ENCODE results near the gene PREB. TPM values are rescaled to one million over a fixed set of nuclear protein-coding genes. Genes with fewer than 3 reads are reported as not detected.

The PREB gene
- total RNA-seq, 6 experiments from 2014 or later: 27.1 to 102 (median 59.2) TPM

DNA sequence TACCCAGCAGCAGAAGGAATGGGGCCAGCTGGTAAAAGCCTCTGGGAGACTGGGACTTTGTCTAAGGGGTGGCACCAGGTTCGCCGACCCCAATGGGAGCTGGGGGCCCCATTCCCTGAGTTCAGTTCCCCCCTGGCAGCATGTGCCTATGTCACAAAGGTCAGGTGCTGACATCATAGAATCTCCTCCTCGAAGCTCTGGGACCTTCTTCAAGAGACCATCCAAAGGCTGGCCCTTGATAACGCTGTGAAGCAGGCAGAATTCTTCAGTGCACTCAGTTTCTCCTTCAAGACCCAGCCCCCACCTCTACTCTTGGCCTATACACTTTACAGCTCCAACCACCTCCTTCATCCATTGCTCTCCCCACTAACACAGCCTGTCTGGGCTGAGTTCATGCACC is 4.9 kb upstream of the PREB start, which contains the start of gene PRR30:
TSS of gene PRR30 (minus strand) at position 101 of the 400 bp plus-strand sequence. CDS start 1,081 bp downstream, outside the sequence.
- TF ChIP-seq, protein P1, sequence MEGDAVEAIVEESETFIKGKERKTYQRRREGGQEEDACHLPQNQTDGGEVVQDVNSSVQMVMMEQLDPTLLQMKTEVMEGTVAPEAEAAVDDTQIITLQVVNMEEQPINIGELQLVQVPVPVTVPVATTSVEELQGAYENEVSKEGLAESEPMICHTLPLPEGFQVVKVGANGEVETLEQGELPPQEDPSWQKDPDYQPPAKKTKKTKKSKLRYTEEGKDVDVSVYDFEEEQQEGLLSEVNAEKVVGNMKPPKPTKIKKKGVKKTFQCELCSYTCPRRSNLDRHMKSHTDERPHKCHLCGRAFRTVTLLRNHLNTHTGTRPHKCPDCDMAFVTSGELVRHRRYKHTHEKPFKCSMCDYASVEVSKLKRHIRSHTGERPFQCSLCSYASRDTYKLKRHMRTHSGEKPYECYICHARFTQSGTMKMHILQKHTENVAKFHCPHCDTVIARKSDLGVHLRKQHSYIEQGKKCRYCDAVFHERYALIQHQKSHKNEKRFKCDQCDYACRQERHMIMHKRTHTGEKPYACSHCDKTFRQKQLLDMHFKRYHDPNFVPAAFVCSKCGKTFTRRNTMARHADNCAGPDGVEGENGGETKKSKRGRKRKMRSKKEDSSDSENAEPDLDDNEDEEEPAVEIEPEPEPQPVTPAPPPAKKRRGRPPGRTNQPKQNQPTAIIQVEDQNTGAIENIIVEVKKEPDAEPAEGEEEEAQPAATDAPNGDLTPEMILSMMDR (IDR thresholded peaks at IDR 0.05): no peak
- Histone ChIP-seq H3K4me1 (no peaks in the 10 kb centered on the region), H3K4me3 (no peak within 1 kb of the TSS), H3K36me3 (no peaks in the 10 kb centered on the region), H3K9me3 (no peaks in the 10 kb centered on the region), H3K27me3 (no peaks in the 10 kb centered on the region), H3K27ac (no peak within 1 kb of the TSS)
- intact Hi-C loops (cut with DNase I): loop anchor here in 1 of 2 donors (10.0 kb wide), 1 partner anchor 135 kb away; the partner anchor contains the start of gene DNAJC5G
- no peak for DNase-seq
- 60% methylated on average over 1 of the region's 4 CpGs for WGBS (ENCODE audit: insufficient coverage, low coverage, low lambda C conversion rate, missing lambda C conversion rate)
- no peak for ATAC-seq

DNA sequence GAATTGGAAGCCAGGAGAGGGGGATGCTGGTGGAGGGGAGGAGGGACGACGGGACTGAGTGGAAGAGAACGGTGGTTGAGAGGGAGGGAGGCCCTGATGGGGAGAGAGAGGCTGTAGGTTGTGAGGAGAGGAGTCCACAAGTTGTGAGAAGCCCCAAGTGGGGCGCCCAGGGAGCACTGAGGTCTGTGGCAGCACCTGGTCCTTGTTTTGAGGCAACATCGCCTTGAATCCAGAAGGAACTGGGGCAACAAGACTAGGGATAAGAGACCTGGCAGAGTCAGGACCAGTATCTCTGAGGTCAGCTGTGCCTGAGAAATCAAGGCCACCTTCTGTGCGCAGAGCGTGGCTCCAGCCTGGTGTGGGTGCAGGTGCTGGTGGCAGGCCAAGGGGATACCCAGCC is 3.7 kb upstream of the PREB start:
- Histone ChIP-seq H3K36me3 (no peaks in the 10 kb centered on the region), H3K9me3 (no peaks in the 10 kb centered on the region), H3K4me1 (peaks cover 0 to 7% (median 2%) of the 10 kb centered on the region in 4 donors), H3K27me3 (no peaks in the 10 kb centered on the region), H3K4me3 (no peak overlapping the region), H3K27ac (no peak overlapping the region)
- TF ChIP-seq, protein P1 (IDR thresholded peaks at IDR 0.05): no peak
- TF ChIP-seq POLR2A (IDR thresholded peaks at IDR 0.05): no peak
- ATAC-seq (no peak), DNase-seq (no peak)
- 96% methylated on average over 4 of the region's 7 CpGs for WGBS (ENCODE audit: insufficient coverage, low coverage, low lambda C conversion rate, missing lambda C conversion rate)
- intact Hi-C loops (cut with DNase I): loop anchor here in 1 of 2 donors (10.0 kb wide), 1 partner anchor 137 kb away; the partner anchor contains the start of gene DNAJC5G

DNA sequence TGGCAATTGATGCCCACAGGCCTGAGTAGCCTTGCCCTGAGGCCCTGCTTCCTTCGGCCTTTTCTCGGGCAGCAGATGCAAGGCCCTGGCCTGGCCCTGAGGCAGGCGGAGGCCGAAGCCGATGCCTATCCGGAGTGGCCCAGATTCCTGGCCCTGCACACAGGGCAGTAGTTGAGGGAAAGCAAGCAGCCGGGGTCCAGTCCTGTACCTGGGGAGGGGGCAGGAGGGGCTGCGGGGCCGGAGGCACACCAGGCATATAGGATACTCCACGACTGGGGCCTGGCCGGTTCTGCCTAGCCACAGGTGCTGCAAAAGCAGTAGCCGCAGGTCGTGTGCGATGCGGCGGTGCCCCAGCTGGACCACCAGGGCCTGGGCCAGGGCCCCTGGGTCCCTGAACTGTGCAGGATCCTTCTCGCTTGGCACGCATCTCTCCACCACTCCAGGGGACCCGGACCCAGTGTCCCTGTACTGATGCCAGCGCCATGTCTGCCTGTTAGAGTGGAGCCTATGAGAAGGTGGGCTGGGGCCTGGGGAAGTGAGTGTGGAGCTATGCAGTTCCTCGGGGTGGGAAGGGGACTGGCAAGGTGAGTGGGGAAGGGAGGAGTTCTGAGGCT is 3.0 kb upstream of the PREB start:
- Histone ChIP-seq H3K27me3 (no peaks in the 10 kb centered on the region), H3K36me3 (peaks cover 0 to 2% (median 0%) of the 10 kb centered on the region in 4 donors), H3K27ac (no peak overlapping the region), H3K4me3 (no peak overlapping the region), H3K9me3 (no peaks in the 10 kb centered on the region), H3K4me1 (peaks cover 0 to 13% (median 4%) of the 10 kb centered on the region in 4 donors)
- no peak for TF ChIP-seq POLR2A (IDR thresholded peaks at IDR 0.05)
- TF ChIP-seq, protein P1 (IDR thresholded peaks at IDR 0.05): no peak
- intact Hi-C loops (cut with DNase I): loop anchor here in 1 of 2 donors (10.0 kb wide), 1 partner anchor 137 kb away; the partner anchor contains the start of gene DNAJC5G
- no peak for DNase-seq
- ATAC-seq: no peak
- 42% methylated on average over 1 of the region's 21 CpGs for WGBS (ENCODE audit: insufficient coverage, low coverage, low lambda C conversion rate, missing lambda C conversion rate)

DNA sequence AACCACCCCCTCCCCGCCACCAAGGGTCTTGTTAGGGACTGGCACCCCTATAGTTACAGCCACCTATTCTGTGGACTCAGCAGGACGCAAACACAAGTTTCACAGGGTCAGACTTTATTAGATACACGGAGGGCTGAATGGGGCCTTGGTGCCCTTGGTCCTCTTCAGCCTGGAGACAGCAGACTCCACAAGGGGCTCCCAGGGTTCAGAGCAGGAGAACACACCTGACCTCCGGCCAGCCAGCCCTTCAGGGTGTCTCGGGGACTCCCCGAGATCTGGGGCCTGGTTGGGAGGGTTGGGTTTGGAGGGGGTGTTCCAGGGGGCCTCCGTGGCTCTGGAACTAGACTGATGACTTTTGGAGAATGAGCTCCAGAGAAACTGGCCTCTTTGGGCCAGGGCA is 2.3 kb upstream of the PREB start:
- 96% methylated on average over 3 of the region's 7 CpGs for WGBS (ENCODE audit: insufficient coverage, low coverage, low lambda C conversion rate, missing lambda C conversion rate)
- peaks cover 0 to 13% (median 4%) of the 10 kb centered on the region in 4 donors for H3K4me1 ChIP-seq
- H3K9me3 ChIP-seq: no peaks in the 10 kb centered on the region
- DNase-seq (no peak), ATAC-seq (no peak)
- no peaks in the 10 kb centered on the region for H3K27me3 ChIP-seq
- no peak for TF ChIP-seq POLR2A (IDR thresholded peaks at IDR 0.05)
- TF ChIP-seq, protein P1 (IDR thresholded peaks at IDR 0.05): no peak
- intact Hi-C loops (cut with DNase I): loop anchor here in 1 of 2 donors (10.0 kb wide), 1 partner anchor 138 kb away; the partner anchor contains the start of gene DNAJC5G
- peaks cover 0 to 8% (median 3%) of the 10 kb centered on the region in 4 donors for H3K36me3 ChIP-seq
- no peak overlapping the region for H3K4me3 ChIP-seq
- no peak overlapping the region for H3K27ac ChIP-seq
